B cell (primary cell): ENCODE data around the gene GPX3.

Experiments
- EZH2 ChIP-seq: IDR thresholded peaks from 2 replicates; pipeline ENCODE4 v1.6.1; 2012; ENCODE audit warnings: borderline replicate concordance, low read depth, mild to moderate bottlenecking, moderate library complexity, low read length; ENCODE audit not compliant: insufficient read depth, poor library complexity, severe bottlenecking
- TF ChIP-seq, protein P1 (sequence below): fragments of 200-600 bp; IDR thresholded peaks from one replicate; pipeline ENCODE4 v1.8.0; 2022; ENCODE audit warnings: antibody characterized with exemption, mild to moderate bottlenecking

DNA sequence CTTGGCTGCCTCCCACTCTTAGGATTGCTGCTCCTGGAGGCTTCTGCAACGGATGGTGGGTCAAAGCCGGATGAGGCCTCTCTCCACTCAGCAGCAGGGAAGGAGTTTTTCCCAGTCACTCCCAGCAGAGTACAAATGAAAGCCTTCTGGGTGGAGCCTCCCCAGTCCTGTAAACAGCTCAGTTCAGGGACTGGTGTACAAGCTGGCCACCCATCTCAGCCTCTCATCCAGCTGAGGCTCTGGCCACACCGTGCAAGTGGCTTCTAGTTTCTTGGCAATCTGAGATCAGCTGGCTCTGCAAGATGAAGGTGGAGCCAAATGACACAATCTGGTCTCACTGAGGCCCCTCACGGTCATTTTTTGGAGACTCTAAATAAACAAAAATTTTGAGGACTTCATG is 10.0 kb downstream of the GPX3 start:
- TF ChIP-seq EZH2: no peak
- TF ChIP-seq, protein P1, sequence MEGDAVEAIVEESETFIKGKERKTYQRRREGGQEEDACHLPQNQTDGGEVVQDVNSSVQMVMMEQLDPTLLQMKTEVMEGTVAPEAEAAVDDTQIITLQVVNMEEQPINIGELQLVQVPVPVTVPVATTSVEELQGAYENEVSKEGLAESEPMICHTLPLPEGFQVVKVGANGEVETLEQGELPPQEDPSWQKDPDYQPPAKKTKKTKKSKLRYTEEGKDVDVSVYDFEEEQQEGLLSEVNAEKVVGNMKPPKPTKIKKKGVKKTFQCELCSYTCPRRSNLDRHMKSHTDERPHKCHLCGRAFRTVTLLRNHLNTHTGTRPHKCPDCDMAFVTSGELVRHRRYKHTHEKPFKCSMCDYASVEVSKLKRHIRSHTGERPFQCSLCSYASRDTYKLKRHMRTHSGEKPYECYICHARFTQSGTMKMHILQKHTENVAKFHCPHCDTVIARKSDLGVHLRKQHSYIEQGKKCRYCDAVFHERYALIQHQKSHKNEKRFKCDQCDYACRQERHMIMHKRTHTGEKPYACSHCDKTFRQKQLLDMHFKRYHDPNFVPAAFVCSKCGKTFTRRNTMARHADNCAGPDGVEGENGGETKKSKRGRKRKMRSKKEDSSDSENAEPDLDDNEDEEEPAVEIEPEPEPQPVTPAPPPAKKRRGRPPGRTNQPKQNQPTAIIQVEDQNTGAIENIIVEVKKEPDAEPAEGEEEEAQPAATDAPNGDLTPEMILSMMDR: no peak
